HG02759 (cell line): ENCODE data around the gene GDF11.

Source experiments
- ATAC-seq: cut with Tn5 transposase; IDR thresholded peaks from one replicate; pipeline ENCODE4 v1.9.1; 2021; ENCODE audit warnings: mild to moderate bottlenecking, moderate library complexity; ENCODE audit not compliant: unreplicated experiment

GDF11 gene

DNA sequence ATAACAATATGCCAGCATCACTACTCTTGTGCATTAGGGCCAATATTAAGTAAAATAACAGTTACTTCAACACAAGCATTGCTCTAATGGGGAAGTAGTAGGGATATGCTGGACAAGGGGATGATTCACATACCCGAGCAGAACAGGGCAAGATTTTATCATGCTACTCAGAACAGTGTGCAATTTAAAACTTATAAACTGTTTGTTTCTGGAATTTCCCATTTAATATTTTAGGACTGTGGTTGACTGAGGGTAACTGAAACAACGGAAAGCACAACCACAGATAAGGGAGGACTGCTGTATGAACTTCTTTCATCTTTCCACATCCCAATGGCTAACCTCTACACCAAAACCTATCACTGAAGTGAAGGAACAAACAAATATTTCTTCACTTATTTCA is 37.8 kb downstream of the GDF11 start:
- ATAC-seq: no peak

DNA sequence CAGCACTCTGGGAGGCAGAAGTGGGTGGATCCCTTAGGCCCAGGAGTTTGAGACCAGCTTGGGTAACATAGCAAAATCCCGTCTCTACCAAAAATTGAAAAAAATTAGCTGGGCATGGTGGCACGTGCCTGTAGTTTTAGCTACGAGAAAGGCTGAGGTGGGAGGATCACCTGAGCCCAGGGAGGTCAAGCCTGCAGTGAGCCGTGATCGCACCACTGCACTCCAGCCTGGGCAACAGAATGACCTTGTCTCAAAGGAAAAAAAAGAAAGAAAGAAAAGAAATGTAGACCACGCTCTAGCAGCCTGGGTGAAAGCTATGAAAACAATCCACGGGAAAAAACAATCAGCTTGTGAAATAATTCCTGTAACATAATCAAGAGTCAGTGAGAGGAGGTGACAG is 45.6 kb downstream of the GDF11 start:
- no peak for ATAC-seq

DNA sequence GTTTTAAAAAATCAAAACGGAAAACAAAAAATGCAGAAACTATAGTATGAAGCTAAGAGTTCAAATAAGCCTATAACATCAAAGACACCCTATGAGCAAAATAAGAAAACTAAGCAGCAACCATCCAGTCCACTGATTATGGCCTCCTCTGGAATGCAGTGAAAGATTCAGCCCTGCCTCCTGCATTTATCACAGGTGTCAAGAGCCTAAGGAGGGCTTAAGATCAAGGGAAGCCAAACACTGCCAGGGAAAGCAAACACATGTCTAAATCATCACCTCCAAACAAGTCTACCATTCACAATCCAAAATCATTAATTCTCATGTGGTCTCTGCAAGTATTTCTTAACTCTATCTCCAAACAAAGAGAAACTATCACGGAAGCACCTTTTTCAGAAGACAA is 46.2 kb downstream of the GDF11 start:
- ATAC-seq: no peak

DNA sequence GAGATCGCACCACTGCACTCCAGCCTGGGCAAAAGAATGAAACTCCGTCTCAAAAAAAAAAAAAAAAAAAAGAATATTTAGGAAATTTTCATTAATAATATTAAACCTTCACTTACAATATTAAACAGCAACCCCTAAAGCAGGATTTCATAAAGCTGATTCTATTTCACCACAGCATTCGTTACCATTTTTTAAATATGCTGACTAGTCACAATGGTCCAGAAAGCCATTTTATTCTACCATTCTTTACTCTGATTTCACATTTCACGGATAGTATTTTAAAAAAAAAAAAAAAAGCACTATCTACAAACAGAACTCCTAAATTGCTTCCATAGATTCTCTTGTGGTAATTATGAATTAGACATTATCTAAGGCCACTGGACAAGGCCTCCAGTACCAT is 47.0 kb downstream of the GDF11 start:
- no peak for ATAC-seq

DNA sequence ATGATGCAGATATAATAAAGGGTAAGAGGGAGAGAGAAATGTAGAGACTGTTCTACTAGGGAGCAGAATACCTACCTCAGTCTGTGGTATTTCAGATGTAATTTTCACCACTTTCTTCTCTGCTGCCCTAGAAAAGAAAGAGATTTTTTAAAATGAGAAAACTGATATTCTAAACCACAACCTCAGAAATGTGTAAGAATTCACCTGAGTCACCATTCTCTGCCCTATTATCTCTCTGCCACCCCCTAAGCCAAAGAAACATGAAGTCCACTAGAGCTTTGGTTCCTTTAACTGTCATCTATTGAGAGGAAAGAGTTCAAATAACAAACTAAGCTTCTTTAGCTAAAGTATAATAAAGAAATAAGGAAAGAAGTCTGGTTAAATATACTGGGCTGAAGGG is 53.0 kb downstream of the GDF11 start:
- ATAC-seq: no peak

DNA sequence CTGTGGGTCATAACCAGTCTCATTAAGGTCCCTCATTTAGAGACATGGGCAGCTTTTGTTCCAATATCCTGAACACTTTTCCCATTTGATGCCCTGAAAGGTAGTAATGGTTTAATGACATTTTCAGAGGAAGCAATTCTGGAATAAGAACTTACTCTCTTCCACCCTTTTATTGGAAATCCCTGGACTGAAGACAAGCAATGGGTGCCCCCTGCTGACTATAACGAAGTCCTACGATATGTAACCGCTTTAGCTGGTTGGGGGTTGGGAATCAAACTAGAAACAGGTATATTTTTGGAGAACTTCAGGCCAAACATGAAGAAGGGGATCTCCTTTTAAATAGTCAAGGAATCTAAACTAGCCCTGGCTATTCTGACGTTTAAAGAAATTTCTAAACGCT is 54.1 kb downstream of the GDF11 start:
- ATAC-seq: no peak

DNA sequence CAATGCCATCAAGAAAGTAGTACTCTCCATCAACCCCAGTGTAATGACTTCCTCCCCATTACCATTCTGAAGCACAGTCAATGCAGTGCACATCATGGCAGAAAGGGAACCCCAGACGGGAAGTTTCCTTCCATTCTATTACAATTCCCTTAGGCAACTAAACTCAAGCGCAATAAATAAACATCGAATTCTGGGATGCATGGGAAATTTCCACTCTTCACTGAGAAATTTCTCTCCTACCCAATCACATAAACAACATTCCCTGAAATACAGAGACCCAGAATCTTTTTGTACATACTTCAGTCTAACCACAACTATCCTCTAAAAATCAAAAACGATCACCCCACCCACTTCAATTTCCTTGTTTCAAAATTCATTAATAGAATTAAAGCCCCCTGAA is 54.6 kb downstream of the GDF11 start:
- no peak for ATAC-seq
